HFF-Myc (cell line): ENCODE data around the gene DEFB132.
A peak's percentile ranks its signal among the peaks of the same experiment; 100 is the strongest.

Experiments
- DNase-seq: peaks from one replicate; pipeline ENCODE4 v3.0.0-alpha.2; 2011; ENCODE audit warnings: low read depth; ENCODE audit errors: extremely low read depth
- H3K4me3 ChIP-seq: replicated peaks from 2 replicates; pipeline ENCODE4 v1.5.1; 2011; ENCODE audit warnings: low read depth, mild to moderate bottlenecking, control low read depth, low read length
- TF ChIP-seq, protein P1 (sequence below): IDR thresholded peaks from 2 replicates; pipeline ENCODE4 v1.5.1; 2012; ENCODE audit warnings: mild to moderate bottlenecking, low read depth, low read length, control low read depth; ENCODE audit errors: missing control alignments

DEFB132 gene

DNA sequence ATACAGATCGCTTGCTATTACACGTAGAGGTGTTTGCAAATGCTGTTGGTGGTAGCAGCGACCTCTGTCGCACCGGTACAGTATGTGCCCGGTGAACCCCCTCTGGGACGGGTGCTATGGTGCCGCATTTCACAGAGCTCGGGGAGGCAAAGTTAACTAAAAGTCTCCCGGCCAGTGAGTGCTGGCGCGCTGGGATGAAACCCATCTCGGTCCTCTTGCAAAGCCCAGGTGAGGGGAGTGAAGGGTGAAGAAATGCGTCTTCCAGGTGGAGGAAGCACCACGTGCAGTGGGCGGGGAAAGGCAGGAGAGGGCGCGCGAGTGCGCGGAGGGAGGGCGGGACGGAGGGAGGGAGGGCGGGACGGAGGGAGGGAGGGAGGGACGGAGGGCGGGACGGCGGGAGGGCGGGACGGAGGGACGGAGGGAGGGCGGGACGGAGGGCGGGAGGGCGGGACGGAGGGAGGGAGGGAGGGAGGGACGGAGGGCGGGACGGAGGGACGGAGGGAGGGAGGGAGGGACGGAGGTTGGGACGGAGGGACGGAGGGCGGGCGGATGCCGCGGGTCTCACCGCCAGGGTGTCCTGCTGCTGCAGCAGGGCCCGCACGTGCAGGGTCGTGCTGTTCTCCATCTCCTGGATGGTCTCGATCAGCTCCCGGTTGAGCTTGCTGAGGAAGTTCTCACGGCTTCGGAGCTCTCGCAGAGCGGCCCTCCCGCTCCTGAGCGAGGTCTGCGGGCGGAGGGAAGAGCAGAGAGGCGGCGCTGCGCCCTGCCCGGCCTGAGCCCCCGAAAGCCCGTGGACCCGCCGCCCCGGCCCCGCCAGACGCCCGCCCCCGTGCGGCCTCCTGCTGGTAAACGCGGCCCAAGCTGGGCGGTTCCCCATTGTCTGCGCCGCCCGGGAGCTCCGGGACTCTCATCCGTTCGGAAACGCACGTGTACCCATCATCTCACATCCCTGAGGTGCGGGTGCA is 21.4 kb downstream of the DEFB132 start:
- DNase-seq: no peak
- peak overlapping the region; percentile 40 for H3K4me3 ChIP-seq
- TF ChIP-seq, protein P1, sequence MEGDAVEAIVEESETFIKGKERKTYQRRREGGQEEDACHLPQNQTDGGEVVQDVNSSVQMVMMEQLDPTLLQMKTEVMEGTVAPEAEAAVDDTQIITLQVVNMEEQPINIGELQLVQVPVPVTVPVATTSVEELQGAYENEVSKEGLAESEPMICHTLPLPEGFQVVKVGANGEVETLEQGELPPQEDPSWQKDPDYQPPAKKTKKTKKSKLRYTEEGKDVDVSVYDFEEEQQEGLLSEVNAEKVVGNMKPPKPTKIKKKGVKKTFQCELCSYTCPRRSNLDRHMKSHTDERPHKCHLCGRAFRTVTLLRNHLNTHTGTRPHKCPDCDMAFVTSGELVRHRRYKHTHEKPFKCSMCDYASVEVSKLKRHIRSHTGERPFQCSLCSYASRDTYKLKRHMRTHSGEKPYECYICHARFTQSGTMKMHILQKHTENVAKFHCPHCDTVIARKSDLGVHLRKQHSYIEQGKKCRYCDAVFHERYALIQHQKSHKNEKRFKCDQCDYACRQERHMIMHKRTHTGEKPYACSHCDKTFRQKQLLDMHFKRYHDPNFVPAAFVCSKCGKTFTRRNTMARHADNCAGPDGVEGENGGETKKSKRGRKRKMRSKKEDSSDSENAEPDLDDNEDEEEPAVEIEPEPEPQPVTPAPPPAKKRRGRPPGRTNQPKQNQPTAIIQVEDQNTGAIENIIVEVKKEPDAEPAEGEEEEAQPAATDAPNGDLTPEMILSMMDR: peak; percentile 13

DNA sequence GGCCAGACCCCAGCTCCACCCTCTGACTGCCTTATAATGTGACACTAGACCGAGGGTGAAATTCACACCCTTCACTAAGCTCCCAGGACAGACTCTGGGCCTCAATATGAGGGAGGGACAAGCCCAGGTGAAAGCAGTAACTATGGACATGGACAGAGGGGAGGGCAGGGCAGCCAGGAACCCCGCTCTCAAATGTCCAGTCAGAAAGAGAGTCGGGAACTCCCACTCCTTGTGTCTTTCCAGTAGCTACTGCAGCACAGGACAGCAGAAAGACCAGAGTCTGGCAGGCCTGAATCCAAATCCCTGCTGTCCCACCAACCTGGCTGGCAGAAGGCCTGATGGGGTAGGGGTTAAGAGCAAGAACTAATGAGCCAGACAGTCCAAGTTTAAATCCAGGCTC is 26.6 kb downstream of the DEFB132 start:
- no peak for DNase-seq
- TF ChIP-seq, protein P1: no peak
- H3K4me3 ChIP-seq: no peak overlapping the region

DNA sequence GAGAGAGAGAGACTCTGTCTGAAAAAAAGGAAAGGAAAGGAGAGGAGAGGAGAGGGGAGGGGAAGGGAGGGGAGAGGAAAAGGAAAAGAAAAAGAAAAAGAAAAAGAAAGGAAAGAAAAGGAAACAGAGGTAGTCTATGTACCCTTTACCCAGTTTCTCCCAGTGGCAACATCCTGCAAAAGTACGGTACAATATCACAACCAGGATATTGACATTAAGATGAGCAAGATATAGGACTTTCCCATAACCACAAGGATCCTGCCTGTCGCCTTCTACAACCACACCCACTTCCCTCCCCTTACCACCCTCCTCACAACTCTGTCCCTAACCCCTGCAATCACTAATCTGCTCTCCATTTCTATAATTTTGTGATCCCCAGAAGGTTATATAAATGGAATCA is 29.0 kb downstream of the DEFB132 start:
- no peak for DNase-seq
- H3K4me3 ChIP-seq: no peak overlapping the region
- TF ChIP-seq, protein P1: no peak

DNA sequence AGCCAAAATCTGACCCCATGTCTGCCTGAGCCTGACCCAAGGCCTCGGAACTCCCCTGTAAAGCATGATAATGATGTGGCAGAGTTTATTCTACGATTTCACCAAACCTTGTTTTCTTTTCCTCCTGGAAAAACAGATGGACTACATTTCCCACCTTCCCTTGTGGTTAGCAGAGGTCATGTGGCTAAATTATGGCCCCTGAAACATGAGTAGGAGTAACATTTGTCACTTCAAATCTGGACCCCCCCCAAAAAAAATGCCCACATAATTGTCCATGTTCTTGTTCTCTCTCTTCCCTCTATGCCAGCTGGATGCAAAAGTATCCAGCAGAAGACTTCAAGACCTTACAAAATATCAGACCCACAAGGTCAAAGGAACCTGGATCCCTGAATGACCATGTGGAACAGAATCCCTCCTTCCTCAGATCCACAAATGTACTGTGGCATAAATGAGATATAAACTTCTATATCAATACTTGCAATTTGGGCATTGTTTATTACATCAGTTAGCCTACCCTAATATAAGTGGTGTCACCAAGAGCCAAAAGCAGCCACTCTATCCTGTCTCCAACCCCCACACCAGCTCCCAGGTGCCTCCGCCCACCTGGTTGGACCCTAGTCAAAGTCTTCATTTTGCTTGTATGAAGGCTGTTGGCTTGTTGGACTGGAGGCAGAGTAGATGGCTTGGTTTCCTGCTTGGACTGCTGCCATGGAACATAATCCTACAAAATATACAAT is 31.6 kb downstream of the DEFB132 start:
- TF ChIP-seq, protein P1: no peak
- peak overlapping the region; percentile 90 for H3K4me3 ChIP-seq
- DNase-seq: no peak

DNA sequence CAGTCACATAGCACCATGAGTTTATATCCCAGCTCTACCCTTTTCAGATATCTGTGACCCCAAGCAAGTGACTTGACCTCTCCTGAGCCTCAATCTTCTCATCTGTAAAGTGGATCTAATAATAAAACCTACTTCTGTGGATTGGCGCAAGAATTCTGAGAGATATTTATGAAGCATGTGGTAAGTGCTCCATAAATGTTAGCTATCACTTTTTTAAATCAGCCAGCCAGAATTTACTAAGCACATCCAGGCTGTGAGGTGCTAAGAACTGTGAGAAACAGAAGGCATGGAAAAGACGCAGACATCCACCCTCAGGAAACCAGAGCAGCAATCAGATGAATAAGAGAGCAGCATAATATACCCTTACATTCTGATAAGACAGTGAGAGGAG is 32.2 kb downstream of the DEFB132 start:
- DNase-seq: no peak
- TF ChIP-seq, protein P1: no peak
- H3K4me3 ChIP-seq: peak overlapping the region; percentile 90

DNA sequence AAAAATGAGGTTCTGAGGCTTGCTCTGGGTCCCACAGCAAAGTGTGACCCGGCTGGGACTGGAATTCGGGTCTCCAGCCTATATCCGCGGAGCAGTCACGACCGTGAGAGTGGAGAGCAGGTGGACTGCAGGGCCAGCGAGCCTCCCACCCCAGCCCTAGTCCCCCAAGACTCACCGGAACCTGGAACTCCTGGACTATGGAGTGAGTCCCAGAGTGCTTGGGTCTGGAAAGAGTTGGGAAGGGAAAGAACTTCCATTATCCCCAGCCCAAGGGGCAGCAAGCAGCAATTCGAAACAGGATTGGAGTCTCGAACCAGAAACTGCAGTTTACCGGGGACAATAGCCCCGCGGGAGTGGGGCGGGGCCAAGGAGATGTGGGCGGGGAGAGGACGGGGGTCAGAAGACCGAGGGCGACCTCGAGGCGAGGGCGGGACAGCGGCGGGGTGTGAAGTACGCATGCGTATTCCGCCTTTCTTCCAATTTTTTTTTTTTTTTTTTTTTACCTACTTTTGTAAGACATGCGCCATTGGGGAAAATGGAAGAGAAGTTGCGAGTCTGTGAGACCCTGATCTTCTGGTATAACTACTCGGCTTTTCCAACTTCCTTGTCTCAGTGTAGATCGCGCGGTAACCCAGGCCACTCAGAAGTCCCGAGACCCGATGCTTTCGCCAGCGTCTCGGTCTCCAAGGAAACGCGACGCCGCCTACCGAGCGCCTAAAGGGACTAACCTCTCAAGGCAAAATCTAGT is 32.7 kb downstream of the DEFB132 start, which contains the start of gene C20orf96:
Gene C20orf96 (minus strand): TSS at position 667 of the 748 bp plus-strand sequence. CDS start 140 bp downstream, at position 527.
- DNase-seq: peak; percentile 85
- TF ChIP-seq, protein P1: peak; percentile 48
- H3K4me3 ChIP-seq: peak within 1 kb of the TSS; percentile 90
